SKM-1 treated with dmso at 0.1 percent for 144 hours (cell line): ENCODE data around the gene RAB11FIP3.

Experiments
- DNase-seq: peaks from one replicate; lab custom pipeline; 2025; ENCODE audit not compliant: unreplicated experiment; lab: John Stamatoyannopoulos, UW

Gene RAB11FIP3

GRCh38 chr16:389352-389751 is 36.1 kb upstream of the RAB11FIP3 start:
- no peak for DNase-seq

- peak; percentile 27 for DNase-seq
Measured at GRCh38 chr16:391885-392335, 33.5 kb upstream of the RAB11FIP3 start.

GRCh38 chr16:392450-393030 is 32.9 kb upstream of the RAB11FIP3 start:
- no peak for DNase-seq

- DNase-seq: no peak
Measured at GRCh38 chr16:396199-396598, 29.2 kb upstream of the RAB11FIP3 start.

GRCh38 chr16:396605-397004 is 28.8 kb upstream of the RAB11FIP3 start:
- peak; percentile 19 for DNase-seq

- no peak for DNase-seq
Measured at GRCh38 chr16:397135-397661, 28.3 kb upstream of the RAB11FIP3 start, which contains the start of gene NME4. NME4 (plus strand) TSS chr16:397199; CDS start chr16:397223, 24 bp downstream.

GRCh38 chr16:397736-398332 is 27.6 kb upstream of the RAB11FIP3 start:
- DNase-seq: no peak

- DNase-seq: no peak
Measured at GRCh38 chr16:398561-399339, 26.7 kb upstream of the RAB11FIP3 start.

GRCh38 chr16:399340-400019 is 26.0 kb upstream of the RAB11FIP3 start:
- no peak for DNase-seq

- DNase-seq: no peak
Measured at GRCh38 chr16:400061-400591, 25.3 kb upstream of the RAB11FIP3 start.

GRCh38 chr16:401468-402348 is 23.7 kb upstream of the RAB11FIP3 start, which contains the start of gene DECR2:
DECR2 (plus strand) TSS chr16:401885; CDS start chr16:401964, 79 bp downstream.
- DNase-seq: peak; percentile 69

- no peak for DNase-seq
Measured at GRCh38 chr16:404971-405486, 20.4 kb upstream of the RAB11FIP3 start.

- DNase-seq: no peak
Measured at GRCh38 chr16:405548-406506, 19.6 kb upstream of the RAB11FIP3 start.

GRCh38 chr16:407253-407652 is 18.2 kb upstream of the RAB11FIP3 start:
- DNase-seq: no peak

- no peak for DNase-seq
Measured at GRCh38 chr16:410516-411178, 14.8 kb upstream of the RAB11FIP3 start.

- DNase-seq: no peak
Measured at GRCh38 chr16:411576-412265, 13.7 kb upstream of the RAB11FIP3 start.

GRCh38 chr16:414395-415169 is 10.9 kb upstream of the RAB11FIP3 start:
- DNase-seq: no peak
